ENCODE data around the gene SPRYD4. TPM values are rescaled to one million over a fixed set of nuclear protein-coding genes. Genes with fewer than 3 reads are reported as not detected.

The SPRYD4 gene
- total RNA-seq, 1 experiment from 2014 or later = 4.2 TPM

- Mint-ChIP-seq H3K9me3 (no peaks in the 10 kb centered on the region), H3K36me3 (no peaks in the 10 kb centered on the region), H3K4me1 (peaks cover 27% of the 10 kb centered on the region), H3K27me3 (ENCODE audit: low read depth) (no peaks in the 10 kb centered on the region), H3K27ac (peak overlapping the region; percentile 13; the same call in 1 of the 2 replicates), H3K4me3 (no peak overlapping the region)
- ATAC-seq (no peak), DNase-seq (ENCODE audit: low spot score) (no peak)
- ChIA-PET POLR2A (interaction anchor here (0.6 kb wide), 1 partner anchor 53 kb away, joined by 6 read pairs; no protein-coding TSS in a partner anchor), CTCF (interaction anchor here (0.6 to 1.4 kb wide), 3 partner anchors 12 to 118 kb away, joined by 3 to 4 read pairs (median 3); no protein-coding TSS in a partner anchor)
- TF ChIP-seq MLX (CRISPR knock-in tag; IDR thresholded peaks at IDR 0.05) = no peak
- no peak for TF ChIP-seq ZNF263 (CRISPR knock-in tag; IDR thresholded peaks at IDR 0.05; ENCODE audit: low read depth)
- no peak for TF ChIP-seq ZNF425 (CRISPR knock-in tag; conservative IDR thresholded peaks at IDR 0.05)
- TF ChIP-seq TCF7 (CRISPR knock-in tag; IDR thresholded peaks at IDR 0.05; ENCODE audit: low read depth) = no peak
- no peak for TF ChIP-seq EMX1 (CRISPR knock-in tag; IDR thresholded peaks at IDR 0.05)
- no peak for TF ChIP-seq PRDM15 (CRISPR knock-in tag; IDR thresholded peaks at IDR 0.05)
- TF ChIP-seq CREB1 (CRISPR knock-in tag; IDR thresholded peaks at IDR 0.05) = no peak
- no peak for TF ChIP-seq TP53 (CRISPR knock-in tag; IDR thresholded peaks at IDR 0.05)
- TF ChIP-seq RORB (CRISPR knock-in tag; IDR thresholded peaks at IDR 0.05) = no peak
- TF ChIP-seq ESRRA (CRISPR knock-in tag; IDR thresholded peaks at IDR 0.05; ENCODE audit: borderline replicate concordance) = no peak
- TF ChIP-seq ERG (CRISPR knock-in tag; IDR thresholded peaks at IDR 0.05) = no peak
- TF ChIP-seq E2F4 (CRISPR knock-in tag; IDR thresholded peaks at IDR 0.05; ENCODE audit: borderline replicate concordance, low read depth) = no peak
- TF ChIP-seq ATF6 (CRISPR knock-in tag; IDR thresholded peaks at IDR 0.05) = no peak
- no peak for TF ChIP-seq ATF2 (CRISPR knock-in tag; IDR thresholded peaks at IDR 0.05; ENCODE audit: borderline replicate concordance, low read depth)
- no peak for TF ChIP-seq SMAD4 (CRISPR knock-in tag; IDR thresholded peaks at IDR 0.05)
- no peak for TF ChIP-seq GRHL2 (CRISPR knock-in tag; IDR thresholded peaks at IDR 0.05; ENCODE audit: insufficient replicate concordance, severe bottlenecking)
- no peak for TF ChIP-seq FOXK1 (CRISPR knock-in tag; IDR thresholded peaks at IDR 0.05)
- TF ChIP-seq E2F1 (CRISPR knock-in tag; IDR thresholded peaks at IDR 0.05) = no peak
- no peak for TF ChIP-seq MYBL2 (CRISPR knock-in tag; IDR thresholded peaks at IDR 0.05)
- no peak for TF ChIP-seq ATF3 (CRISPR knock-in tag; conservative IDR thresholded peaks at IDR 0.05)
These were observed 50.2 kb downstream of the SPRYD4 start for GRCh38 chr12:56518570-56518969.
